Raji (cell line): ENCODE measurements around the gene SMAP1.

Experiments used
- POLR2A ChIP-seq: IDR thresholded peaks from 2 replicates; pipeline ENCODE4 v1.6.1; 2011; ENCODE audit warnings: low read depth, low read length, control low read depth; ENCODE audit not compliant: insufficient read depth

The SMAP1 gene

DNA sequence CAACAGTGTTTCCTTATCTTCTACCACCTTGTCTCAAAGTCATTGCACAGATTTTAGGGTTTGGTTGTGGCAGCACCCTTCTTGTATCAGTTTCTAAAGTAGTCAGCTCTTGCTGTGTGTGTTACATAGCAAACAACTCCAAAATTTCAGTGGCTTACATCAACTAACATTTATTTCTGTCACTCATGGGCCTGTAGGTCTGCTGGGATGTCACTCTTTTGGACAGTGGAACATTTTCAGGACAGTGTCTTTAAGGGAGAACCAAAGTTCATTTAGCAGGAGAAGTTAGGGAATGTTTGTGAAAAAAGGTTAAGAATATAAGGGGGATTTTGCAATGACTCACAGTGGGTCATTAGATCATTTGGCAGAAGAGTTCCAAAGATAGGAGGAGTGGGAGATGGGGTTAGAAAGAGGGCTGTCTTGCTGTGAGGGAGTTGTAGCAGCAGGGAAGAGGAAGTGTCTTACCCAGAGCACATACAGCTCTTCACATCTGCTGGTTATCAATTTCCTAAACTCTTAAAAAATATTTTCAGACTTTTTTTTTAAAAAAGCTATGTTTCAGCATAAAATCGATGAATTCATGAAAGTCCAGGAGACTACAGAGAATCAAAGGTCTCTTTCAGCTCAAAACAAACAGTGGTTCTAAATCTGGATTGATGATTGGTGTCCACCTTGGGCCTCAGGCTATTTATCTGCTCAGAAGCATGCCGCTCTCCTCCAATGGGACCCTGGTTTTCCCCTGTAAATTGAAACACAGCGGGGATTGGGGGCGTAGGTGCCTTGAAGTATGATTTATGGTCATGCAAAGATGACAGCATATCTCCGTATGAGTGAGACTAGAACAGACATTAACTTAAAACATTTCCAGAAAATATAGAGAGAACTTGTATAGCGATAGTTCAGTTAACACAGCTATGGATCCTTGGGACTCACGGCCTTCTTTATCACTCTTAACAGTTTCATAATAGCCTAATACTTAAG, 171.9 kb downstream of the SMAP1 start:
- TF ChIP-seq POLR2A, result no peak

DNA sequence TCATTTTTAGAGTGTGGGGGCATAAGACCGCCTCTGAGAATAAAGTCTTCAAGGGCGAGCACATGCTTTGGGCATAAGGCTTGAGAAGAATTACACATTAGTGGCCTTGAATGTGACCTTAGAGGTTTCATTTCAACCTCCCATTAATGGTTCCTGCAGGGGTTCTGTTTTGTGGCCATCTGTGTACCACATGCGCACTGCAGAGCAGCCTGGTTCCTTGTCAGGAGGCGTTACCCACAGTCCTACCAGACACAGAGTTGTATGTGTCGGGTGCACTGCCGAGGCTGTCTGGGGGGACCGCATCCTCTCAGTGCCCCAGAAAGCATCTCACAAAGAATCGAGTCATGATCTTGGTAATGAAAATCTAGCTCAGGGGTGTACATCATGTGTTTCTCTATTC, 173.4 kb downstream of the SMAP1 start:
- no peak for TF ChIP-seq POLR2A

DNA sequence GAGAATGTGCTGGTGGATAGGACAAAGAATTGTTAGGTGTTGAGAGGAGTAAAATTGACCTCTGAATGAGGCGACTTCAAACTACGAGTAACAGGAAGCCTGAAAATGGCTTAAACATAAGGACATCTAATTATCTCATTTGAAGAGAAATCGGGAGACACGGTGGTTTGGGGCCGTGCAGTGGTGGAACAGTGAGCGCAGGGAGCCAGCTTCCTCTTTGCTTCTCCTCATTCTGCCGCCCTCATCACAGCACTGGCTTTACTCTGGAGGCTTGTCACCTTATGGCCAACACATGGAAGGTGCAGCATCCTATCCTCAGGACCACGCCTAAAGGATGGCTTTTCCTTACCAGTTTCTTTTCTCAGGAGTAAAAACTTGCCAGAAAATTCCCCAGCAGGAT, 174.9 kb downstream of the SMAP1 start:
- no peak for TF ChIP-seq POLR2A

DNA sequence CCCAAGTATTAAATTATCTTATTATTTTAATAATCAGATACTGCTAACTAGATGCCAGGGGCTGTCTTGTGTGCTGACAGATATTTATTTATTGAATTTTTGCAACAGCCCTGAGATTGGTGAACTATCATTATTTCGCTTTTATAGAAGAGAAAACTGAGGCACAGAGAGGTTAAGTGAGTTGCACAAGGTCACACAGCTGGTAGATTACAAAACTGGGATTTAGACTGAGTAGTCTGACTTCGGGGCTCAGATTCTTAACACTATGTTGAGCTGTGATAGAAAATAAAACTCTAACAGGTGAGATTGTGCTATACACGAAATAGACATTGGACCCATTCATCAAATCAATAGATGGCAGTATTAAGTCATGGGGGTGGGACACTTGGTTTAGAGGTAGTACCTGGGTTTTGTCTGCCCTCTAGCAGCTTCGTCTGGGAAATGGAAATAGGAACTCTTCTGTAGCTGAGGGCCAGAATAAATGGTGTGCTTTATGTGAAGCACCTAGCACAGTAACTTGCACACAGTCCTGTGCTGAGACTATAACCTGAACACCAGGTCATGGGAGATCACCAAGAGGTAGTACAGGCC, 175.7 kb downstream of the SMAP1 start:
- TF ChIP-seq POLR2A, result no peak

DNA sequence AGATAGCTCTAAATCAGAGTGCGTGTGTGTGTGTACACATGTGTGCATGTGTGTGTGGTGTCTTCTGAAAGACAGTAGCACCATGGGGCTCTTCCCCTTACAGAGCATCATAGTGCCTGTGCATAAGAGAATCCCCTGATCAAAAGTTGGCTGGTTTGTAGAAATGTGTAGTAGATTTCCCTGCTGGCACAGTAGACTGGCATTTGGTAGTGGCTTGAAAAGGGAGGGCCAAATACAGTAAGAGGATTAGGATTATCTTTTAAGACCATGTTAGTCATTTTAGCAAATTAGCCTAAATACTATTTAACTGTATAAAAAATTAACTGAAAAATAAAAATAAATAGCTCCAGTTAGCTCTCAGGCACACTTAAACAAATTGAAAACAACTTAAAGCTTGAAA, 176.6 kb downstream of the SMAP1 start:
- no peak for TF ChIP-seq POLR2A

DNA sequence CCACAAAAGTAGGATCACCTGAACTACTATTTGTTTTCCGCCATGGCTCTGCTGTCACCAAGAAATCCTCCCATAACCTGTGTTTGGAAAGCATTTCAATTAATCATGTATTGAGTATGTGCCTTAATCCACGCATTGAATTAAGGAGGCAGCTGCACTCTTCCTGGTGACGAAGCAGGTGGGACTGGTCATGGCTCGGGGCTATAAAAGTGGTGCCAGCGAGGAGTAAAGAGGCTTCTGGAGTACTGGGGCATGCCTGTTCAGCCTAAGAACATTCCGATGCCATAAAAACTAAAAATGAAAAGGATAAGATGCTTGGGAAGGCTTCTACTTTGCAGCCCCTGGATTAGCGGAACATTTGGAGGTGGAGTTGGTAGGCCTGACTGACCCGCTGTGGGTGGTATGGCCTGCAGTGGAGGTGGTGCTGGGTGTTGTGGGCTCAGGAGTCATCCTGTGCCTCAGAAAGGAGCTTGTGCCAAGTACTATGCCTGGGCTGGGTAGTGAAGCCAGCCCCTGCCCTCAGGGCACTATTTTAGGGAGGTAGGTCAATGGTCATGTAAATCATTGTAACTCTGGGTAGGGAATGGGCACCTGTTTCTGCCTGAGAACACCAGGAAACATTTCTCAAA, 178.6 kb downstream of the SMAP1 start:
- TF ChIP-seq POLR2A, result no peak

DNA sequence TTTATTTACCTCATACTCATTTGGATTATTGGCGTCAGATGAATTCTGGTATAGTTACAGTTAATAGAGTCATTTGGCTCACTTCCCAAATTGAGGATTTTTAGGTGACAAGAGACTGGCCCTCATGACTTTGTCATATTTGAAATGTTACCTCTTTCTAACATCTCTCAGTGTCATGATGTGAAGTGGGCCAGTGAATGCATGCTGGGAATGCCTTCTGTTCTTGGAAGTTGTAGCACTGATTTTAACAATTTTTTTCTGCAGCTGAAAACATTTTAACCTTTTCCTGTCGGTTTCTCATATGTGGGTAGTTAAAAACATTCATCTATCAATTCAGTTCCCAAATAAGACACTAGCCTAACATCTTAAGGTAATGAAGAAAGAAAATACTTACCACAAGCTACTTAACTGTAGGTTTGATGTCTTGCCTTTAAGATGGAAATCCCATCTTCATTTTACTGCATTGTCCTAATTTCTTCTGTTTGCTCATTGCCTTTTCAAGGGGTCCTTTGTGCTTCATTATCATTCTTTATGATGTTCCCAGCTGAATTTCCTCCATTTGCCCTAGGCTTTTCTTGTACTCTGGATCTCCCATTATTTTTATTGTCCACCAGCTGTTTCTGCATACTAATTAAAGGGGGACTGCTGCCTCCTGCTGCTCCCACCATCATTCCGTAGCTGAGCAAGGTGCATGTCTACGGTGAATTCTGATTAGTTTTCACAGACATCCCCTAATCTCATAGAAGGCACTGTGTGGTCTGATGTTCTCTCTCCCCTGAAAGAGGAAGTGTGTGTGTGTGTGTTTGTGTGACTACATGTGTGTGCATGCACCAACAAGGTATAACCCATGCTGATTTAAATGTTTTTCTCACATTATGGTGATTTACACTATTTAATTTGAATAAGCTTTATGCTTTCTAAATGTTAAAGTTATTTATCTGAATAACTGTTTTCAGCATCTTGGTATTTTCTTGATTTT, 179.7 kb downstream of the SMAP1 start:
- no peak for TF ChIP-seq POLR2A

DNA sequence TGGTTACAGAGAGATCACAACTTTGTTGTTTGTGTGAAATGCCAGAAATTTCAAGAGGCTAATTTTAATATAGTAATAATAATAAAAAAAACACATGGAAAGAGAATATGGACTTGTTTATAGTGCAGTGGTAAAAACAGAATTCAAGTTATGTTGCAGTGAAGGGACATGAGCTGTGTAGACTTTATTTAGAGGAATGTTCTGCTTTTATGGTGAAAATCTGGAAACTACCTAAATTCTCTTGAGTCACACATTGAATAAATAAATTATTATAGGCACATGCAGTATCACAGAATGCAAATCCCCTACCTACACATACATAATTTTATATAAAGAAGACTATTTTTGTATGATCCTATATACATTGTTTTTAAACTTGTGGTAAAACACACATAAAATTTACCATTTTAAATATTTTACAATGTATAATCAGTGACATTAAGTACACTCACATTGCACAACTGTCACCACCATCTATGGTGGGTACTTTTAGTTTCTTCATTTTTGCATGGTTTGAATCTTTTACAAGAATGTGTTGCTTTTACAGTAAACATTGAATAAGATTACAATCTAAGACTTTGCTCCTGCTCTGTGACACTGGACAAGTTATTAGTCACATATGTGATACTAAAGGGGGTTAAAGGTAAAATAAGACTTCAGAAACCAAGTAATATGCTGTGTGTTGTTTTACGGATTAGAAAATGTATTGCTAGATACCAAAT, 181.8 kb downstream of the SMAP1 start:
- TF ChIP-seq POLR2A, result no peak

DNA sequence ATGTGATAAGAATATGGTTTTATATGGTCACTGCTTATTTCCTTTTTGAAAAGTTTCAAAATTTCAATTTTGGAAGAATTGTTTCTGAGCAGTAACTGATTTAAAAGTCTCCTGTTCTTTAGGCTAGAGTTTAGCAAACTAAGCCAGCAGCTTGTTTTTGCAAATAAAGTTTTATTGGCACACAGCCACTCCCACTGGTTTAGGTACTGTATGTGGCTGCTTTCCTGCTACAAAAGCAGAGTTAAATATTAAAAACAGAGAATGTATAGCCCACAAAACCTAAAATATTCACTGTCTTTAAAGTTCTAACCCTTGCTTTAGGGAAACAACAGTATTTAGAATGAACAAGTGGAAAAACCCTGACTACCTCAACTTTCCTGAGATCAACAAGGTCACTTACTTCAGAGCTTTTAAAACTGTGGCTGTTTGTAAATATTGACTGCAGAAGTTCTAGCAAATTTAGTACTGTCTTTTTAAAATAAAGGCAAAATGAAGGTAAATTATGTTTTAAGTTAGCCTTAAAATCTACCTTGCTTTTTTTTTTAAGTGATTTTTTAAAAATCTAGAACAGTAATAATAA, 185.1 kb downstream of the SMAP1 start:
- TF ChIP-seq POLR2A, result no peak

DNA sequence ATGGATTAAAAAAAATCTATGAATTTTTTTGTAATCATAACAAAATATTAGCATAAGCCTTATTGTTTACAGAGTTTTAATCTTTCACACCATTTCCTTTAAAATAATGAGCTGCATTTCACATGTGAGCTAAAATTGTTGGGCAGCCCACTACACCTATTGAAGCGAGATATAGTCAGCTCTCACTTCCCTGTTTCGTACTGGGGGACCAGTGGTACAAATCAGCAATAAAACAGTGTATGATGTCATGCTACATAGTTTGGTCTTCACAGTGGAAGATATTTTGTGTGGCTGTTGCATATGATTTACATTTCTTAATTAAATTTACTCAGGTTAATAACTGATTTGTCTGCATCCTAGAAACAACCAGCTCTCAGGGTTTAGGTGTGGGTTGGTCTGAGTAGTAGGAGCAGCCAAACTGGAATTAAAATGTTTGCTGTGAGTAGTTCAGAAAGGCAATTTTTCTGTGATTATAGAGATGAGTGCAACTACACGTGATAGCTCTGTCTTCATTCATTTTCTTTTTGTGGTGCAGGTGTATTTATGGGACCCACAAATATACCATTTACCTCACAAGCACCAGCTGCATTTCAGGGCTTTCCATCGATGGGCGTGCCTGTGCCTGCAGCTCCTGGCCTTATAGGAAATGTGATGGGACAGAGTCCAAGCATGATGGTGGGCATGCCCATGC, 189.8 kb downstream of the SMAP1 start:
- no peak for TF ChIP-seq POLR2A

DNA sequence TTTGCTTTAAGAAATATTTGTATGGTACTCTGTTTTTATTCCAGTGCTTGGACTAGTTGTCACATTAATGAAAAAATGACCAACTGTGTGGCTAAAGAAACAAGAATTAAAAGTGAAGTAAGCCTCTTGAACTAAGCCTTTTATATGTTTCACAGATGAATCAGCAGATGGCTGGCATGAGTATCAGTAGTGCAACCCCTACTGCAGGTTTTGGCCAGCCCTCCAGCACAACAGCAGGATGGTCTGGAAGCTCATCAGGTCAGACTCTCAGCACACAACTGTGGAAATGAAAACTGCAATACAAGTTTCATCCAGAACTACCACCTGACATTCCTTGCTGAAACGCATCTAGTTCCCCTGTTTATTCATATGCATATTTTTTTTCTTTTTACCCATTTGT, 192.4 kb downstream of the SMAP1 start:
- TF ChIP-seq POLR2A, result no peak

DNA sequence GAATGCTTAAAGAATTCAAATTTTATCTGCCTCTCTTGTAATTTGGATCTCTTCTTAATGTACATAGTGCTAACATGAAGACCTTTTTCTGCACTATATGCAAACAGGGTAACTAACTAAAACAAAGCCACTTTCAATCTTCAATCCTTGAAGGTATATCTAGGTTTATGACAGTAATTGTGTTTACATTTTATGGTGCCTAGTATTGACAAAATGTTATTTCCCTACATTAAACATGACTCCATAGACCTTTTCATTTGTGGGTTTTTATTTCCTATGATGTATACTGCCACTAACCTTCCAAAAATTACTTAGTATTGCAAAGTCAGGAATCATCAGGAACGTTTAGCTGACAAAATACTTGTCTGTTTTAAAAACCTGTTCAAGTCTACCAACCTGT, 193.2 kb downstream of the SMAP1 start:
- no peak for TF ChIP-seq POLR2A

DNA sequence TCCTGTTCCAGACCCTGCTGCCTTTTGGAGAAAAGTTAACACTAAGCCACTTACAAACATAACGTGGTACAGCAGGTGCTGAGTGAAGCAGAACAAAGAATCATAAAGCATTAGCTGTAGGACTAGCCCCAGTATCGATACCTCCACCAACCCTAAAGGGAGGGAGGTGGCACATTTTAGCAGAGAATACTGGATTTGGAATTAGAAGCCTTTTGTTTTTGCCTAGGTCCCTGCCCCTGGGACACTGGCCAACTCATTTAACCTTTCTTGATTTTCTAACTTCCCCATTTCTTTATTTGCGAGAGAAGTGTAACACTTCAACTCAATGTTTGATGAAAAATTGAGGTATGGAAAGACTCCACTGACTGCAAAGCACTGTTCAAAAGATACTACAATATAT, 195.7 kb downstream of the SMAP1 start:
- TF ChIP-seq POLR2A, result no peak
